HepG2 (cell line): ENCODE results near the gene SLC1A4. TPM values are rescaled to one million over a fixed set of nuclear protein-coding genes. Genes with fewer than 3 reads are reported as not detected.

Source experiments
- ARNT2 ChIP-seq: sonication (generic); formaldehyde crosslinking; IDR thresholded peaks from 2 replicates; pipeline ENCODE4 v1.8.0; 2022; ENCODE audit warnings: mild to moderate bottlenecking, low read depth, missing genetic modification reagents, moderate library complexity
- BRF2 ChIP-seq: sonication (generic); formaldehyde crosslinking; IDR thresholded peaks from 2 replicates; pipeline ENCODE4 v1.8.1; 2022; ENCODE audit warnings: mild to moderate bottlenecking, missing genetic modification reagents
- GABPA ChIP-seq, 2 experiments: IDR thresholded peaks; 2 replicates each; pipeline ENCODE4 v1.6.1; 2011 to 2016; ENCODE audit warnings: low read depth in 2 of 2, low read length in 1 of 2, missing biosample characterization in 1 of 2, missing genetic modification characterization in 1 of 2
- GFI1 ChIP-seq: sonication (generic); formaldehyde crosslinking; IDR thresholded peaks from 2 replicates; pipeline ENCODE4 v1.5.0; 2020; ENCODE audit warnings: missing genetic modification reagents, mild to moderate bottlenecking, borderline replicate concordance
- HDAC1 ChIP-seq: sonication (generic); formaldehyde crosslinking; IDR thresholded peaks from 2 replicates; pipeline ENCODE4 v1.5.1; 2020; ENCODE audit warnings: mild to moderate bottlenecking, missing genetic modification reagents
- KAT7 ChIP-seq: IDR thresholded peaks from 2 replicates; pipeline ENCODE4 v1.6.1; 2018; ENCODE audit warnings: borderline replicate concordance, missing compliant biosample characterization
- MAZ ChIP-seq, 2 experiments: sonication (generic) in 1 of 2; formaldehyde crosslinking in 1 of 2; IDR thresholded peaks; 2 replicates each; pipeline versions ENCODE4 v1.5.0 to v1.6.1; 2012 to 2020; ENCODE audit warnings: low read depth in 2 of 2, mild to moderate bottlenecking in 2 of 2, borderline replicate concordance in 1 of 2, improper control_type of control experiment in 1 of 2, low read length in 1 of 2, missing genetic modification reagents in 1 of 2, moderate library complexity in 1 of 2
- PBX3 ChIP-seq: sonication (generic); formaldehyde crosslinking; IDR thresholded peaks from 2 replicates; pipeline ENCODE4 v1.8.1; 2023; ENCODE audit warnings: missing genetic modification reagents, inconsistent platforms, borderline replicate concordance
- RELA ChIP-seq: sonication (generic); formaldehyde crosslinking; IDR thresholded peaks from 2 replicates; pipeline ENCODE4 v1.4.0; 2020; ENCODE audit warnings: missing genetic modification reagents
- SP4 ChIP-seq: sonication (generic); formaldehyde crosslinking; IDR thresholded peaks from 2 replicates; pipeline ENCODE4 v1.8.1; 2023; ENCODE audit warnings: mild to moderate bottlenecking, missing genetic modification reagents
- THAP9 ChIP-seq: sonication (generic); formaldehyde crosslinking; IDR thresholded peaks from 2 replicates; pipeline ENCODE4; 2020; ENCODE audit warnings: missing genetic modification reagents, mild to moderate bottlenecking, borderline replicate concordance
- ZBTB2 ChIP-seq: sonication (generic); formaldehyde crosslinking; IDR thresholded peaks from 2 replicates; pipeline ENCODE4 v1.8.0; 2022; ENCODE audit warnings: low read depth, missing genetic modification reagents
- ZBTB7A ChIP-seq: sonication (generic); formaldehyde crosslinking; IDR thresholded peaks from 2 replicates; pipeline ENCODE4 v1.8.0; 2022; ENCODE audit warnings: mild to moderate bottlenecking, missing genetic modification reagents
- ZBTB7B ChIP-seq: sonication (generic); formaldehyde crosslinking; IDR thresholded peaks from 2 replicates; pipeline ENCODE4 v1.4.0; 2020; ENCODE audit warnings: missing genetic modification reagents
- ZNF205 ChIP-seq: IDR thresholded peaks from 2 replicates; pipeline ENCODE4 v1.6.1; 2018; ENCODE audit warnings: missing biosample characterization, missing genetic modification reagents
- ZNF235 ChIP-seq: sonication (generic); formaldehyde crosslinking; IDR thresholded peaks from 2 replicates; pipeline ENCODE4 v1.8.1; 2023; ENCODE audit warnings: mild to moderate bottlenecking, missing genetic modification reagents, borderline replicate concordance
- ZNF543 ChIP-seq: sonication (generic); formaldehyde crosslinking; IDR thresholded peaks from 2 replicates; pipeline ENCODE4 v1.4.0; 2020; ENCODE audit warnings: mild to moderate bottlenecking, missing genetic modification reagents
- ZSCAN25 ChIP-seq: sonication (generic); formaldehyde crosslinking; IDR thresholded peaks from 2 replicates; pipeline ENCODE4 v1.8.0; 2022; ENCODE audit warnings: mild to moderate bottlenecking, missing genetic modification reagents
- polyA plus RNA-seq, 8 experiments: library from polyadenylated mRNA; depleted of rRNA in 3 of 8; stranded (reverse) in 7 of 8; unstranded in 1 of 8; fragments of >200 nt; fragmentation: Illumina TruSeq in 4 of 8; extraction: Trizol in 4 of 8; gene quantifications; 2 replicates each; pipeline versions ENCODE4 v1.2.1 to v1.2.3, GENCODE V29; 2011 to 2016; ENCODE audit warnings: low read depth in 4 of 8, missing spikeins in 1 of 8, mixed read lengths in 1 of 8; ENCODE audit not compliant: insufficient read depth in 1 of 8
- total RNA-seq, 5 experiments: library from RNA; depleted of rRNA; stranded (reverse); fragments of >200 nt; fragmentation: Illumina TruSeq; extraction: Trizol; gene quantifications; 2 replicates each; pipeline ENCODE4 v1.2.3, GENCODE V29; 2016; ENCODE audit warnings: low read depth in 1 of 5

SLC1A4 gene
- total and polyA plus RNA-seq, 2 of the 13 experiments (the other 11 are each of a cell fraction or from before 2014, with no cell fraction given), result 21.0 to 39.6 TPM

- TF ChIP-seq BRF2 (peak; percentile 80; the same call in 1 of the 2 replicates), ZNF205 (CRISPR knock-in tag) (no peak; the same call in 1 of the 2 replicates), HDAC1 (peak; percentile 84), PBX3 (no peak), ZBTB7A (CRISPR knock-in tag) (peak; percentile 79; the same call in 1 of the 2 replicates), RELA (CRISPR knock-in tag) (no peak), ZNF543 (peak; percentile 91), MAZ (IDR thresholded peaks at IDR 0.05; ENCODE audit: borderline replicate concordance, low read depth, low read length) (no peak), MAZ (CRISPR knock-in tag; IDR thresholded peaks at IDR 0.05; ENCODE audit: low read depth) (peak; percentile 94; the same call in 1 of the 2 replicates), ZBTB7B (CRISPR knock-in tag) (no peak; the same call in 1 of the 2 replicates), ZBTB2 (CRISPR knock-in tag) (no peak; the same call in 1 of the 2 replicates), ARNT2 (CRISPR knock-in tag) (peak; percentile 97), GFI1 (CRISPR knock-in tag) (peak; percentile 39; the same call in 1 of the 2 replicates), ZNF235 (CRISPR knock-in tag) (peak; percentile 67; the same call in 1 of the 2 replicates), ZSCAN25 (CRISPR knock-in tag) (peak; percentile 77), KAT7 (peak; percentile 89; the same call in 1 of the 2 replicates), GABPA (IDR thresholded peaks at IDR 0.05; ENCODE audit: low read depth, low read length) (no peak), GABPA (CRISPR knock-in tag; IDR thresholded peaks at IDR 0.05; ENCODE audit: low read depth) (no peak), SP4 (CRISPR knock-in tag) (peak; percentile 99), THAP9 (CRISPR knock-in tag) (no peak; the same call in 1 of the 2 replicates)
These were observed 67.2 kb downstream of the SLC1A4 start, which contains the start of gene CEP68 (continued) for GRCh38 chr2:65056215-65057053.
